Measurements from ENCODE around the gene USP49. TPM values are rescaled to one million over a fixed set of nuclear protein-coding genes. Genes with fewer than 3 reads are reported as not detected.
"Not testable (repeated sequence)": the region's sequence is repeated elsewhere in the genome, so short reads cannot be mapped to it uniquely, and the experiment has no call there.

The USP49 gene
- total and polyA plus RNA-seq, 2 of the 13 experiments (the other 11 are each of a cell fraction or from before 2014, with no cell fraction given): 2.9 to 4.3 TPM

DNA sequence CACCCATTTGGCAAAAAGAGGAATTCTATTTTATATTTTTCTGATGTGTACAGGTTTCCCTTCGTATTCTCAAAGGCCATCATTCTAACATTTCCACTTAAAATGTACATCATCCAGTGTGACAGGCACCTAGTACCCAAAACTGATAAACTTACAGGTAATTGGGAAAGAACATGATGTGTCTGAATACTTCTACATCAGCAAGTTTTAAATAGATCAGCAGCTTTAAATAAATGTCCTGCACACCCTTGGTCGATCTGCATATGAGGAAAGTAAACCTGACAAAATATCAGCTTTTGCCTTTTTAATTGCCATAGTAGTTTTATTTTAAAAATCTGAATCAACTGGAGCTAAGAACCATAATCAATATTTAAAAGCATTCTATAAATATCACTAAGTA is 81.2 kb downstream of the USP49 start (continued):
- TF ChIP-seq, protein P1, sequence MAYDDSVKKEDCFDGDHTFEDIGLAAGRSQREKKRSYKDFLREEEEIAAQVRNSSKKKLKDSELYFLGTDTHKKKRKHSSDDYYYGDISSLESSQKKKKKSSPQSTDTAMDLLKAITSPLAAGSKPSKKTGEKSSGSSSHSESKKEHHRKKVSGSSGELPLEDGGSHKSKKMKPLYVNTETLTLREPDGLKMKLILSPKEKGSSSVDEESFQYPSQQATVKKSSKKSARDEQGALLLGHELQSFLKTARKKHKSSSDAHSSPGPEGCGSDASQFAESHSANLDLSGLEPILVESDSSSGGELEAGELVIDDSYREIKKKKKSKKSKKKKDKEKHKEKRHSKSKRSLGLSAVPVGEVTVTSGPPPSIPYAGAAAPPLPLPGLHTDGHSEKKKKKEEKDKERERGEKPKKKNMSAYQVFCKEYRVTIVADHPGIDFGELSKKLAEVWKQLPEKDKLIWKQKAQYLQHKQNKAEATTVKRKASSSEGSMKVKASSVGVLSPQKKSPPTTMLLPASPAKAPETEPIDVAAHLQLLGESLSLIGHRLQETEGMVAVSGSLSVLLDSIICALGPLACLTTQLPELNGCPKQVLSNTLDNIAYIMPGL (CRISPR knock-in tag; IDR thresholded peaks at IDR 0.05; ENCODE audit: borderline replicate concordance in 1 of 2, low read depth in 1 of 2): no peak
- TF ChIP-seq ZFP41 (CRISPR knock-in tag; IDR thresholded peaks at IDR 0.05; ENCODE audit: borderline replicate concordance): no peak
- no peak for TF ChIP-seq SP2 (CRISPR knock-in tag; IDR thresholded peaks at IDR 0.05)
- TF ChIP-seq ZNF687 (CRISPR knock-in tag; IDR thresholded peaks at IDR 0.05): no peak

DNA sequence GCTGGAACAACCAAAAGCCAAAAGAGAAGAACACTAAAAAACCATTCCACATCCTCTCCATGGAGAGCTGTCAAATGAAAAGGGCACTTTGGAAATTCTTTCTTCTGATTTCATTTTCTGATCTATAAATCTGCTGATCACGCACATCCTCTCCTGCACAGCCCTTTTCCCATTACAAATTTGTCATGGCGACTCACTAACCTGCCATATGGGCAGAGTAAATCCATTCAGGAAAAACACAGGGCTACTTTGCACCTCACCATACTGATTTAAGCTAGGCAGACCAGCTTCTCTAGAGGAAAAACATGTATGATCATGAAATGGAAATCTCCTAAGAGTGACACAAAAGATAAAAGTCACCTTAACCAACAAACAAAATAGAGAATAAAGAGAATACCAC is 81.7 kb downstream of the USP49 start:
- CTCF ChIA-PET (ENCODE audit: low intra/inter-chr PET ratio, low total read pairs): no interaction called here
- in situ Hi-C loops (cut with HindIII; ENCODE audit: extremely low pct_ligation_motif_present, low pct_unique_long_range_greater_than_20kb): no loop called here
- TF ChIP-seq ZNF225 (CRISPR knock-in tag; IDR thresholded peaks at IDR 0.05): no peak
- TF ChIP-seq TERF1 (CRISPR knock-in tag; IDR thresholded peaks at IDR 0.05): no peak
- no peak for TF ChIP-seq SP5 (CRISPR knock-in tag; IDR thresholded peaks at IDR 0.05; ENCODE audit: borderline replicate concordance, low read depth)
- POLR2A ChIA-PET: no interaction called here
- BruUV-seq (replicated peaks): no TSS peak
- Histone ChIP-seq H3K4me2 (ENCODE audit: low read depth, low read length) (no peak overlapping the region), H3K27ac (ENCODE audit: extremely low read length, insufficient read depth, low read length) (no peak overlapping the region), H2AFZ (ENCODE audit: low read length) (no peak overlapping the region), H3K9ac (ENCODE audit: insufficient read depth, low read depth, low read length) (no peak overlapping the region), H3K27me3 (ENCODE audit: control insufficient read depth in 1 of 2, insufficient read depth in 2 of 2, low read length in 2 of 2) (no peaks in the 10 kb centered on the region), H3K4me3 (replicated peaks in 1 of 3; ENCODE audit: insufficient read depth in 1 of 3, low read depth in 2 of 3, low read length in 3 of 3) (no peak overlapping the region), H3K36me3 (replicated peaks in 1 of 2; ENCODE audit: control insufficient read depth in 1 of 2, insufficient read depth in 2 of 2, low read length in 2 of 2) (no peaks in the 10 kb centered on the region), H3K4me1 (ENCODE audit: insufficient read depth, low read length) (no peaks in the 10 kb centered on the region), H4K20me1 (ENCODE audit: insufficient read depth, low read length) (no peaks in the 10 kb centered on the region), H3K9me3 (ENCODE audit: low read length) (no peaks in the 10 kb centered on the region), H3K79me2 (ENCODE audit: insufficient read depth, low read length) (no peaks in the 10 kb centered on the region)
- FAIRE-seq (no peak), DNase-seq (ENCODE audit: low spot score) (no peak), ATAC-seq (no peak)
- intact Hi-C loops (cut with micrococcal nuclease; ENCODE audit: unreplicated experiment): no loop called here
- 95% methylated on average over 2 of the region's 2 CpGs for WGBS (ENCODE audit: low lambda C conversion rate)

GRCh38 chr6:41811946-41812345 is 83.2 kb downstream of the USP49 start:
- intact Hi-C loops (cut with micrococcal nuclease; ENCODE audit: unreplicated experiment); H3K4me1 ChIP-seq (ENCODE audit: insufficient read depth, low read length); POLR2A ChIA-PET; FAIRE-seq; H3K79me2 ChIP-seq (ENCODE audit: insufficient read depth, low read length); H3K36me3 ChIP-seq (replicated peaks in 1 of 2; ENCODE audit: control insufficient read depth in 1 of 2, insufficient read depth in 2 of 2, low read length in 2 of 2); H2AFZ ChIP-seq (ENCODE audit: low read length); ATAC-seq; H3K4me3 ChIP-seq (replicated peaks in 1 of 3; ENCODE audit: insufficient read depth in 1 of 3, low read depth in 2 of 3, low read length in 3 of 3); CTCF ChIA-PET (ENCODE audit: low intra/inter-chr PET ratio, low total read pairs); BruUV-seq (replicated peaks); DNase-seq (ENCODE audit: low spot score); H3K27me3 ChIP-seq (ENCODE audit: control insufficient read depth in 1 of 2, insufficient read depth in 2 of 2, low read length in 2 of 2); H3K4me2 ChIP-seq (ENCODE audit: low read depth, low read length); H3K27ac ChIP-seq (ENCODE audit: extremely low read length, insufficient read depth, low read length); H3K9me3 ChIP-seq (ENCODE audit: low read length); H3K9ac ChIP-seq (ENCODE audit: insufficient read depth, low read depth, low read length); H4K20me1 ChIP-seq (ENCODE audit: insufficient read depth, low read length); in situ Hi-C loops (cut with HindIII; ENCODE audit: extremely low pct_ligation_motif_present, low pct_unique_long_range_greater_than_20kb): not testable (repeated sequence)
- WGBS (ENCODE audit: low lambda C conversion rate): 90% methylated on average over 13 of the region's 13 CpGs
